ENCODE results near the gene KCNIP1.

The KCNIP1 gene

GRCh38 chr5:170634256-170634990 lies 130.6 kb downstream of the KCNIP1 start:
- no peak for DNase-seq (ENCODE audit: low read depth)
- no peak overlapping the region for H3K4me3 ChIP-seq (ENCODE audit: low read length)
- TF ChIP-seq, protein P1, sequence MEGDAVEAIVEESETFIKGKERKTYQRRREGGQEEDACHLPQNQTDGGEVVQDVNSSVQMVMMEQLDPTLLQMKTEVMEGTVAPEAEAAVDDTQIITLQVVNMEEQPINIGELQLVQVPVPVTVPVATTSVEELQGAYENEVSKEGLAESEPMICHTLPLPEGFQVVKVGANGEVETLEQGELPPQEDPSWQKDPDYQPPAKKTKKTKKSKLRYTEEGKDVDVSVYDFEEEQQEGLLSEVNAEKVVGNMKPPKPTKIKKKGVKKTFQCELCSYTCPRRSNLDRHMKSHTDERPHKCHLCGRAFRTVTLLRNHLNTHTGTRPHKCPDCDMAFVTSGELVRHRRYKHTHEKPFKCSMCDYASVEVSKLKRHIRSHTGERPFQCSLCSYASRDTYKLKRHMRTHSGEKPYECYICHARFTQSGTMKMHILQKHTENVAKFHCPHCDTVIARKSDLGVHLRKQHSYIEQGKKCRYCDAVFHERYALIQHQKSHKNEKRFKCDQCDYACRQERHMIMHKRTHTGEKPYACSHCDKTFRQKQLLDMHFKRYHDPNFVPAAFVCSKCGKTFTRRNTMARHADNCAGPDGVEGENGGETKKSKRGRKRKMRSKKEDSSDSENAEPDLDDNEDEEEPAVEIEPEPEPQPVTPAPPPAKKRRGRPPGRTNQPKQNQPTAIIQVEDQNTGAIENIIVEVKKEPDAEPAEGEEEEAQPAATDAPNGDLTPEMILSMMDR (conservative IDR thresholded peaks at IDR 0.05; ENCODE audit: low read length): no peak

- no peak overlapping the region for H3K4me3 ChIP-seq (ENCODE audit: low read length)
- no peak for DNase-seq (ENCODE audit: low read depth)
- TF ChIP-seq, protein P1 (conservative IDR thresholded peaks at IDR 0.05; ENCODE audit: low read length): no peak
Observed at GRCh38 chr5:170635706-170636105, 131.9 kb downstream of the KCNIP1 start.

DNA sequence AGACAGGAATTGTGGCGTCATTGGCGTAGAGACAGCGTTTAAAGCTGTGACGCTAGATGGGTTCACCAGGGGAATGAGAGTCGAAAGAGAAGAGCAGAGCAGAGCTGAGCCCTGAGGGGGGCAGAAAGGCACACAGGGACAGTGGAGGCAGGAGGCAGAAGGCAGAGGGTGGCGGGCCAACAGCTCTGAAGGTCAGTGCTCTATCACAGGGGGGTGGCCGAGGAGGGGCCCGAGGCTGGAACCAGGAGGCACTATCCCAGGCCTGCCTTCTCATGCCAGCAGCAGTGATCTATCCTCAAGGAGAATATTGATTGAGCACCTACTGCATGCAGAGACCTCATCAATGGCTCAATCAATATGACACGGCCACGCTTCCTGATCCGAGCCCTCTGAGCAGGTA lies 132.4 kb downstream of the KCNIP1 start:
- H3K4me3 ChIP-seq (ENCODE audit: low read length): no peak overlapping the region
- TF ChIP-seq, protein P1 (conservative IDR thresholded peaks at IDR 0.05; ENCODE audit: low read length): no peak
- DNase-seq (ENCODE audit: low read depth): no peak

GRCh38 chr5:170636801-170637477 lies 133.1 kb downstream of the KCNIP1 start:
- no peak for DNase-seq (ENCODE audit: low read depth)
- TF ChIP-seq, protein P1 (conservative IDR thresholded peaks at IDR 0.05; ENCODE audit: low read length): no peak
- no peak overlapping the region for H3K4me3 ChIP-seq (ENCODE audit: low read length)

DNA sequence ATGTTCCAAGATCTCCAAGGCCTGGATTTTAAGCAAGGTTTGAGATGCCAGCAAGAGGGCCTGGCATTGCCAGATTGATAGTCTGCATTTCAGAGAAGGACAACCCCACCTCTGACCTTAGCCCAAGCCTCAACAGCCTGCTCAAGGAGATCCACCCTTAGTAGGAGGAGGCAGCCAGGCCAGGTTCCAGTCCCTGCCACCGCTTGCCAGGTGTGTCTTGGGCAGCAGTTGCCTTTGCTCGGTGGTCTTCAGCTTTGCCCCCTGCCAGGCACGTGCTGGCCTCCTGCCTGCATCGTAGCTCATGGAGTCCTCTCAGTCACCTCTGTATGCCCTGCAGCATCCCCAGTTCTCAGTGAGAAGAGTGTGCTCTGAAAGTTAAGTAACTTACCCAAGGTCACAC lies 134.2 kb downstream of the KCNIP1 start:
- H3K4me3 ChIP-seq (ENCODE audit: low read length): no peak overlapping the region
- no peak for DNase-seq (ENCODE audit: low read depth)
- TF ChIP-seq, protein P1 (conservative IDR thresholded peaks at IDR 0.05; ENCODE audit: low read length): no peak

DNA sequence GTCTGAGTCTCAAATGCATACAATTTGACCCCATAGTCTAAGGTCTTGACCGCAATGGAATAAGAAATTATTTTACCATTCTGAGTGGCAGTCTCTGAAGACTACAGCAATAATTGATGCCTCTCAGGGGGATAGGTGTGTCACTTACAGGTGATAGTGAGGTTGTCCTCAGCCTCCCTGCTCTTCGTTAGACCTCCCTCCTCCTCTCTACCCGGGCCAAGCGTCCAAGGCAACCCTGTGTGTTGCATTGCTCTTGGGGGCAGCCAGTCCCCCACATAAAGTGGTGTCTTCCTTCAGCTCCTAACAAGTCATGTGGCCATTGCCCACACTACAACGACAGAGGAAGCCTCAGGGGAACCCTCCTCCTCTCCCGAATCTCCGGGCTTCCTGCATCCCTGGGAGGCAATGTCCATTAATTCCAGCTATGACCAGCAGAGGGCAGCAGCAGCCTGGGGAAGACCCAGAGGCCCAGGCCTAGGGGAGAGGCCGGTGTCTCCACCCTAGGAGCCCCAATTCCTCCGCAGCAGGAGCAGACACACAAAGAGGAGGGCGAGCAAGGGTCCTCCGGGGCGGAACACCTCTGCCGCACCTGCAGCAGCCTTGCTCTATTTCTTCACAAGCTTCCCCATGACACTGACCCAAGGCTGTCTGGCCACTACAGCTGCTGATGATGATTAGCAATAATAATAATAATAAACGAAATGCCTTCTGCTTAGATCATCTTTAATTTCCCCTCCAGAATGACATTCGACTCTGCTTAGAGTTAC lies 134.8 kb downstream of the KCNIP1 start:
- no peak overlapping the region for H3K4me3 ChIP-seq (ENCODE audit: low read length)
- TF ChIP-seq, protein P1 (conservative IDR thresholded peaks at IDR 0.05; ENCODE audit: low read length): peak; percentile 82
- peak; percentile 29 for DNase-seq (ENCODE audit: low read depth)
